GM10266 (cell line): ENCODE results near the gene ZNHIT6.

Source experiments
- DNase-seq: peaks from one replicate; pipeline ENCODE4 v3.0.0; 2012; ENCODE audit errors: extremely low spot score
- CTCF ChIP-seq: IDR thresholded peaks from 2 replicates; pipeline ENCODE4 v1.5.1; 2012; ENCODE audit warnings: mild to moderate bottlenecking, low read depth; ENCODE audit not compliant: control insufficient read depth, insufficient read depth; ENCODE audit errors: missing control alignments

Gene ZNHIT6

GRCh38 chr1:85692730-85693314 lies 15.4 kb downstream of the ZNHIT6 start:
- DNase-seq, result no peak
- TF ChIP-seq CTCF, result peak; percentile 33

- no peak for DNase-seq
- no peak for TF ChIP-seq CTCF
Measured at GRCh38 chr1:85689775-85690404, 18.3 kb downstream of the ZNHIT6 start.

- TF ChIP-seq CTCF, result no peak
Measured at GRCh38 chr1:85683292-85684025, 24.8 kb downstream of the ZNHIT6 start.

GRCh38 chr1:85681087-85681486 lies 27.1 kb downstream of the ZNHIT6 start:
- no peak for TF ChIP-seq CTCF
- DNase-seq, result no peak

More at GRCh38 chr1:85683292-85684025, 24.8 kb downstream of the ZNHIT6 start:
- DNase-seq, result no peak

- no peak for TF ChIP-seq CTCF
- no peak for DNase-seq
Measured at GRCh38 chr1:85678193-85678592, 30.0 kb downstream of the ZNHIT6 start.

GRCh38 chr1:85677656-85678055 lies 30.6 kb downstream of the ZNHIT6 start:
- no peak for TF ChIP-seq CTCF
- DNase-seq, result no peak
